ENCODE measurements around the gene SYT14.
"Not testable (repeated sequence)": the region's sequence is repeated elsewhere in the genome, so short reads cannot be mapped to it uniquely, and the experiment has no call there.

The SYT14 gene

GRCh38 chr1:210085359-210085758, 147.3 kb downstream of the SYT14 start:
- Histone ChIP-seq H3K36me3 (ENCODE audit: control insufficient read depth in 5 of 5, insufficient read depth in 5 of 5, low read length in 5 of 5) (no peaks in the 10 kb centered on the region), H3K27ac (ENCODE audit: low read depth, low read length) (no peak overlapping the region), H3K4me3 (ENCODE audit: low read depth in 1 of 5, low read length in 5 of 5) (no peak overlapping the region), H3K4me1 (ENCODE audit: control insufficient read depth in 5 of 5, insufficient read depth in 5 of 5, low read length in 5 of 5) (no peaks in the 10 kb centered on the region), H3K9me3 (ENCODE audit: control insufficient read depth in 5 of 5, low read length in 5 of 5) (peaks cover 0 to 5% (median 0%) of the 10 kb centered on the region in 5 donors), H3K9ac (ENCODE audit: low read length in 5 of 5) (no peak overlapping the region), H3K27me3 (ENCODE audit: control insufficient read depth in 5 of 5, insufficient read depth in 4 of 5, low read length in 5 of 5) (no peaks in the 10 kb centered on the region)

DNA sequence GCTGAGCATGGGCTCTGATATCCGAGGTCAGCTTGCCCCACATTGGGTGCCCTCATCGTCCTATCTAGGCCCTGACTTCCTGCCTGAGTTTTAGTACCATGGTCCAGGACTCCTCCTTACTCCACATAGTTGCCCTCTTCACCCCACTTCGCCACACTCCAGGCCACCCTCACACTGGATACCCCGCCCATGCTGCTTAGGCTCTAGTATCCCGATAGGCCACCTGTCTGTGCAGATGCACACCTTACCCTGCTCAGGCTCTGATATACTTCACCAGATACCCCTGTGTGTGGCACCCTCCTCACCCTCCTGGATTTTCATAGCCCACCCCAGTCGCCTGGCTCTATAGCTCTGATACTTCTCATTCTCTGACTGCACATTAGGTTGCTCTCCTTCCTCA, 149.0 kb downstream of the SYT14 start:
- Histone ChIP-seq H3K9ac (ENCODE audit: low read length in 5 of 5) (no peak overlapping the region), H3K9me3 (ENCODE audit: control insufficient read depth in 5 of 5, low read length in 5 of 5) (peaks cover 0 to 5% (median 0%) of the 10 kb centered on the region in 5 donors), H3K27ac (ENCODE audit: low read depth, low read length) (no peak overlapping the region), H3K4me3 (ENCODE audit: low read depth in 1 of 5, low read length in 5 of 5) (no peak overlapping the region), H3K4me1 (ENCODE audit: control insufficient read depth in 5 of 5, insufficient read depth in 5 of 5, low read length in 5 of 5) (no peaks in the 10 kb centered on the region), H3K36me3 (ENCODE audit: control insufficient read depth in 5 of 5, insufficient read depth in 5 of 5, low read length in 5 of 5) (no peaks in the 10 kb centered on the region), H3K27me3 (ENCODE audit: control insufficient read depth in 5 of 5, insufficient read depth in 4 of 5, low read length in 5 of 5) (no peaks in the 10 kb centered on the region)

DNA sequence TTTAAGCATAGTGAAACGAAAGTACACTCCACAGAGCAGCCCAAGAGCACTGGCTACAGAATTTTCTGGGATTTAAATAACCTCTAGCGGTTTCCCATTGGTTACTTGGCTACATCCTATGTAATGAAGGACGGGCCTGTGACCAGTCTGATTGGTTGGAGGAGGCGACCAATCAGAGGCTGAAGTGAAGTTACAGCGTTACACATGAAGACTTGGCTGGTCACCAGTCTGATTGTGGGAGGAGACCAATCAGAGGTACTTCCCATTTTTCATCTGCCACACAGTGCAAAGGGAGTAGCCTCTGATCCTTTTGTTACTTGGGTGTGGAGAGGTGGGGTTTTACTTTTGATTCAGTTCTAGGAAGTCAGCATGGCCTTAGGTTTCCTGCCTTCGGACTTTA, 151.8 kb downstream of the SYT14 start:
- H3K4me3 ChIP-seq (ENCODE audit: low read depth in 1 of 5, low read length in 5 of 5), result no peak overlapping the region
- H3K4me1 ChIP-seq (ENCODE audit: control insufficient read depth in 5 of 5, insufficient read depth in 5 of 5, low read length in 5 of 5), result no peaks in the 10 kb centered on the region
- no peaks in the 10 kb centered on the region for H3K27me3 ChIP-seq (ENCODE audit: control insufficient read depth in 5 of 5, insufficient read depth in 4 of 5, low read length in 5 of 5)
- H3K27ac ChIP-seq (ENCODE audit: low read depth, low read length), result no peak overlapping the region
- H3K9me3 ChIP-seq (ENCODE audit: control insufficient read depth in 5 of 5, low read length in 5 of 5), result peaks cover 0 to 5% (median 0%) of the 10 kb centered on the region in 5 donors
- no peaks in the 10 kb centered on the region for H3K36me3 ChIP-seq (ENCODE audit: control insufficient read depth in 5 of 5, insufficient read depth in 5 of 5, low read length in 5 of 5)
- no peak overlapping the region for H3K9ac ChIP-seq (ENCODE audit: low read length in 5 of 5)

- Histone ChIP-seq H3K27ac (ENCODE audit: low read depth, low read length) (no peak overlapping the region), H3K9me3 (ENCODE audit: control insufficient read depth in 5 of 5, low read length in 5 of 5) (peaks cover 0 to 5% (median 0%) of the 10 kb centered on the region in 5 donors), H3K4me1 (ENCODE audit: control insufficient read depth in 5 of 5, insufficient read depth in 5 of 5, low read length in 5 of 5) (no peaks in the 10 kb centered on the region), H3K4me3 (ENCODE audit: low read depth in 1 of 5, low read length in 5 of 5) (no peak overlapping the region), H3K9ac (ENCODE audit: low read length in 5 of 5) (no peak overlapping the region), H3K36me3 (ENCODE audit: control insufficient read depth in 5 of 5, insufficient read depth in 5 of 5, low read length in 5 of 5) (no peaks in the 10 kb centered on the region), H3K27me3 (ENCODE audit: control insufficient read depth in 5 of 5, insufficient read depth in 4 of 5, low read length in 5 of 5) (no peaks in the 10 kb centered on the region)
These were observed 154.3 kb downstream of the SYT14 start for GRCh38 chr1:210092366-210092765.

GRCh38 chr1:210093461-210093860, 155.4 kb downstream of the SYT14 start:
- Histone ChIP-seq H3K27ac (ENCODE audit: low read depth, low read length) (no peak overlapping the region), H3K9ac (ENCODE audit: low read length in 5 of 5) (no peak overlapping the region), H3K36me3 (ENCODE audit: control insufficient read depth in 5 of 5, insufficient read depth in 5 of 5, low read length in 5 of 5) (no peaks in the 10 kb centered on the region), H3K27me3 (ENCODE audit: control insufficient read depth in 5 of 5, insufficient read depth in 4 of 5, low read length in 5 of 5) (peaks cover 0 to 2% (median 0%) of the 10 kb centered on the region in 5 donors), H3K4me3 (ENCODE audit: low read depth in 1 of 5, low read length in 5 of 5) (no peak overlapping the region), H3K4me1 (ENCODE audit: control insufficient read depth in 5 of 5, insufficient read depth in 5 of 5, low read length in 5 of 5) (no peaks in the 10 kb centered on the region), H3K9me3 (ENCODE audit: control insufficient read depth in 5 of 5, low read length in 5 of 5) (peaks cover 0 to 5% (median 0%) of the 10 kb centered on the region in 5 donors)

GRCh38 chr1:210098356-210098755, 160.3 kb downstream of the SYT14 start:
- Histone ChIP-seq H3K27ac (ENCODE audit: low read depth, low read length) (no peak overlapping the region), H3K36me3 (ENCODE audit: control insufficient read depth in 5 of 5, insufficient read depth in 5 of 5, low read length in 5 of 5) (no peaks in the 10 kb centered on the region), H3K9me3 (ENCODE audit: control insufficient read depth in 5 of 5, low read length in 5 of 5) (no peaks in the 10 kb centered on the region), H3K27me3 (ENCODE audit: control insufficient read depth in 5 of 5, insufficient read depth in 4 of 5, low read length in 5 of 5) (peaks cover 0 to 2% (median 0%) of the 10 kb centered on the region in 5 donors), H3K4me1 (ENCODE audit: control insufficient read depth in 5 of 5, insufficient read depth in 5 of 5, low read length in 5 of 5) (no peaks in the 10 kb centered on the region), H3K4me3 (ENCODE audit: low read depth in 1 of 5, low read length in 5 of 5) (no peak overlapping the region), H3K9ac (ENCODE audit: low read length in 5 of 5) (no peak overlapping the region)

GRCh38 chr1:210099921-210100320, 161.9 kb downstream of the SYT14 start:
- Histone ChIP-seq H3K9me3 (ENCODE audit: control insufficient read depth in 5 of 5, low read length in 5 of 5) (no peaks in the 10 kb centered on the region), H3K4me1 (ENCODE audit: control insufficient read depth in 5 of 5, insufficient read depth in 5 of 5, low read length in 5 of 5) (no peaks in the 10 kb centered on the region), H3K36me3 (ENCODE audit: control insufficient read depth in 5 of 5, insufficient read depth in 5 of 5, low read length in 5 of 5) (no peaks in the 10 kb centered on the region), H3K4me3 (ENCODE audit: low read depth in 1 of 5, low read length in 5 of 5) (no peak overlapping the region), H3K27ac (ENCODE audit: low read depth, low read length) (no peak overlapping the region), H3K27me3 (ENCODE audit: control insufficient read depth in 5 of 5, insufficient read depth in 4 of 5, low read length in 5 of 5) (peaks cover 0 to 2% (median 0%) of the 10 kb centered on the region in 5 donors), H3K9ac (ENCODE audit: low read length in 5 of 5) (no peak overlapping the region)

DNA sequence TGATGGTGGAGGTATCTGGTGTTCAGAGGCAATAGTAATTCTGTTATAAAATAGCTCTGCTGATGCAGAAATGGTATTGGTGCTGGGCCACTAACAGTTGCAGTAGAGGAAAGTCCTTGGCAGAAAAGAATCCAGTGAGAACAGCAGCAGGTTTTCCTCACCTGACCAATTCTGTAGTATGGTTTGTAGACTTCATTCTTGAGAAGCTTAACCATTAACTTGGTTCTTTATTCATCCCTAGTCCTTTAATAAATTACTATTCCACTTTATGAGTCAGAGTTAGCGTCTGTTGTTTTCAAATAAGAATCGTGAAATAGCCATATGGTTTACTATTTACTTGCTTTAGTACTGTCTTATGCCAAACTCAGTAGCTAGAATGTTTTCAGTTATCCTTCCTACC, 166.1 kb downstream of the SYT14 start:
- Histone ChIP-seq H3K36me3 (ENCODE audit: control insufficient read depth in 5 of 5, insufficient read depth in 5 of 5, low read length in 5 of 5) (no peaks in the 10 kb centered on the region), H3K9me3 (ENCODE audit: control insufficient read depth in 5 of 5, low read length in 5 of 5) (no peaks in the 10 kb centered on the region), H3K27ac (ENCODE audit: low read depth, low read length) (no peak overlapping the region), H3K9ac (ENCODE audit: low read length in 5 of 5) (no peak overlapping the region), H3K27me3 (ENCODE audit: control insufficient read depth in 5 of 5, insufficient read depth in 4 of 5, low read length in 5 of 5) (no peaks in the 10 kb centered on the region), H3K4me3 (ENCODE audit: low read depth in 1 of 5, low read length in 5 of 5) (no peak overlapping the region), H3K4me1 (ENCODE audit: control insufficient read depth in 5 of 5, insufficient read depth in 5 of 5, low read length in 5 of 5) (no peaks in the 10 kb centered on the region)

GRCh38 chr1:210112906-210113305, 174.9 kb downstream of the SYT14 start:
- H3K27me3 ChIP-seq (ENCODE audit: control insufficient read depth in 5 of 5, insufficient read depth in 4 of 5, low read length in 5 of 5); H3K27ac ChIP-seq (ENCODE audit: low read depth, low read length); H3K4me3 ChIP-seq (ENCODE audit: low read depth in 1 of 5, low read length in 5 of 5); H3K9me3 ChIP-seq (ENCODE audit: control insufficient read depth in 5 of 5, low read length in 5 of 5); H3K4me1 ChIP-seq (ENCODE audit: control insufficient read depth in 5 of 5, insufficient read depth in 5 of 5, low read length in 5 of 5); H3K9ac ChIP-seq (ENCODE audit: low read length in 5 of 5); H3K36me3 ChIP-seq (ENCODE audit: control insufficient read depth in 5 of 5, insufficient read depth in 5 of 5, low read length in 5 of 5): not testable (repeated sequence)

DNA sequence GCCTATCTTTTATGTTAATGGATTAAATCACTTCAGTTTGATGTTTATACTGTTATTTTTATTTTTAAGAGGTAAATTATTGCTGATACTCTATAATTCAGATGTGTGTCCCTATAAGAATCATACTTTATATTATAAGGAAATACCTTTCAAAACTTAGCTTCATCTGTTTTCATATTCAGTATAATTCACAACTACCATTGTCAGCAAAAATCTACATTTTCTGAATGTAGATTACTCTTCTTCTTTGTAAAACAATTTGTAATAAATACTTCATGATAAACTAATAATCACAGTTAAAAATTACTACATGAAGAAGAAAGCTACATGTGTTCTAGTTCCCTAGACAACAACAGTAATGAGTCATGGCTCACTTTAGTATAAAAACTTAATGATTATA, 179.2 kb downstream of the SYT14 start:
- Histone ChIP-seq H3K9me3 (ENCODE audit: control insufficient read depth in 5 of 5, low read length in 5 of 5) (peaks cover 0 to 2% (median 0%) of the 10 kb centered on the region in 5 donors), H3K27ac (ENCODE audit: low read depth, low read length) (no peak overlapping the region), H3K36me3 (ENCODE audit: control insufficient read depth in 5 of 5, insufficient read depth in 5 of 5, low read length in 5 of 5) (no peaks in the 10 kb centered on the region), H3K27me3 (ENCODE audit: control insufficient read depth in 5 of 5, insufficient read depth in 4 of 5, low read length in 5 of 5) (no peaks in the 10 kb centered on the region), H3K9ac (ENCODE audit: low read length in 5 of 5) (no peak overlapping the region), H3K4me3 (ENCODE audit: low read depth in 1 of 5, low read length in 5 of 5) (no peak overlapping the region), H3K4me1 (ENCODE audit: control insufficient read depth in 5 of 5, insufficient read depth in 5 of 5, low read length in 5 of 5) (no peaks in the 10 kb centered on the region)

GRCh38 chr1:210117681-210118170, 179.7 kb downstream of the SYT14 start:
- no peaks in the 10 kb centered on the region for H3K4me1 ChIP-seq (ENCODE audit: control insufficient read depth in 5 of 5, insufficient read depth in 5 of 5, low read length in 5 of 5)
- no peak overlapping the region for H3K27ac ChIP-seq (ENCODE audit: low read depth, low read length)
- H3K4me3 ChIP-seq (ENCODE audit: low read depth in 1 of 5, low read length in 5 of 5), result no peak overlapping the region
- no peaks in the 10 kb centered on the region for H3K27me3 ChIP-seq (ENCODE audit: control insufficient read depth in 5 of 5, insufficient read depth in 4 of 5, low read length in 5 of 5)
- H3K9me3 ChIP-seq (ENCODE audit: control insufficient read depth in 5 of 5, low read length in 5 of 5), result peaks cover 0 to under 1% (median 0%) of the 10 kb centered on the region in 5 donors
- H3K36me3 ChIP-seq (ENCODE audit: control insufficient read depth in 5 of 5, insufficient read depth in 5 of 5, low read length in 5 of 5), result no peaks in the 10 kb centered on the region
- no peak overlapping the region for H3K9ac ChIP-seq (ENCODE audit: low read length in 5 of 5)

Data from subcutaneous abdominal adipose tissue (tissue), 5 donors.